Mucosa of descending colon (tissue), 3 donors: ENCODE measurements around the gene CHCHD4. TPM values are rescaled to one million over a fixed set of nuclear protein-coding genes. Genes with fewer than 3 reads are reported as not detected.

Source experiments
- ATAC-seq: fragments of 200-7000 bp; cut with Tn5 transposase; one replicate; pipeline ENCODE4 v1.9.1; 2020; ENCODE audit warnings: mild to moderate bottlenecking, moderate library complexity
- DNase-seq, 3 donors: peaks; one replicate each; pipeline ENCODE4 v3.0.0-alpha.2; 2020
- H3K36me3 ChIP-seq: fragments of 200-600 bp; one replicate; pipeline ENCODE4 v1.8.0; 2021; ENCODE audit warnings: low read depth, mild to moderate bottlenecking
- H3K4me1 ChIP-seq: fragments of 200-600 bp; one replicate; pipeline ENCODE4 v1.8.0; 2021; ENCODE audit warnings: low read depth, mild to moderate bottlenecking
- H3K4me3 ChIP-seq: fragments of 200-600 bp; one replicate; pipeline ENCODE4 v1.8.0; 2021; ENCODE audit warnings: mild to moderate bottlenecking
- H3K9me3 ChIP-seq: fragments of 200-600 bp; one replicate; pipeline ENCODE4 v1.8.0; 2021; ENCODE audit warnings: mild to moderate bottlenecking
- CTCF ChIP-seq: fragments of 200-600 bp; IDR thresholded peaks from one replicate; pipeline ENCODE4 v1.8.0; 2022; ENCODE audit warnings: antibody characterized with exemption, mild to moderate bottlenecking
- intact Hi-C, 2 donors: fragments of 100-400 bp; cut with DNase I in 1 of 2; cut with micrococcal nuclease in 1 of 2; formaldehyde crosslinking; loops; one replicate each; pipeline versions ENCODE4 v1.11.0 to v1.11.1; 2022; cut with DNase I, micrococcal nuclease
- total RNA-seq, 3 donors: library from RNA; stranded (reverse); fragmentation: NEBNext Ultra II Directional in 2 of 3; extraction: Animal tissue kit (Norgen Biotek cat#: 25700) in 2 of 3; gene quantifications; one replicate each; pipeline versions ENCODE4 v1.2.1 to v1.2.4, GENCODE V29; 2021 to 2023
- donor health status: DM: no; HTN: no; CAD: no; lungs with moderate emphysema.
- donor health status: DM: no; HTN: no; CAD: no.
- donor health status: DM: no; HTN: yes; CAD: no.

Gene CHCHD4
- total RNA-seq, 3 donors from 2014 or later, result 15.1 to 32.6 (median 15.2) TPM

DNA sequence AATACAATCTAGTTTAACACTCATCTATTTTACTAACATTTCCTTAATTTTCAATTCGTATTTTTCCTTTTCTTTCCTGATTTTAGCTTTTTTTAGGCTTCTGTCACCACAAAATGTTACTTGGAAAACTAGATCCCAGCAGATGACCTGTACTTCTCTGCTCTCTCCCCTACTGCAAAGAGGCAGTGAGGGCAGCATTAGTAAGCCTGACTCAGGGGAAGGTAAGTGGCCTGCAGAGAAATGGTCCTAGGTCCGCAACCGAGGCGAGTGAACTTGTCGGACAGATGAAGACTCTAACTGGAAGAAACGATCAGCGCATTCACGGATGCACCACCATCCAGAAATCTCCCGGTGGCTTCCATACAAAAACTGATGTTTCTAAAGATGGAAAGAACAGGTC, 20.6 kb upstream of the CHCHD4 start:
- Histone ChIP-seq H3K36me3 (no peaks in the 10 kb centered on the region), H3K4me3 (no peak overlapping the region), H3K9me3 (no peaks in the 10 kb centered on the region), H3K4me1 (peaks cover 11% of the 10 kb centered on the region)
- no peak for TF ChIP-seq CTCF
- intact Hi-C loops, result no loop called here
- DNase-seq (no peak), ATAC-seq (no peak)

GRCh38 chr3:14144423-14145075, 19.9 kb upstream of the CHCHD4 start:
- peak; percentile 90 for ATAC-seq
- H3K4me3 ChIP-seq, result no peak overlapping the region

GRCh38 chr3:14143271-14144225, 18.9 kb upstream of the CHCHD4 start:
- no peaks in the 10 kb centered on the region for H3K9me3 ChIP-seq
- peaks cover 11% of the 10 kb centered on the region for H3K4me1 ChIP-seq
- intact Hi-C loops, result no loop called here
- no peak for TF ChIP-seq CTCF
- ATAC-seq (peak; percentile 20), DNase-seq (no peak)
- no peak overlapping the region for H3K4me3 ChIP-seq
- no peaks in the 10 kb centered on the region for H3K36me3 ChIP-seq

More at GRCh38 chr3:14144423-14145075, 19.9 kb upstream of the CHCHD4 start:
- no peak for TF ChIP-seq CTCF
- H3K9me3 ChIP-seq, result no peaks in the 10 kb centered on the region
- peak in 1 of 3 donors; percentile 69 for DNase-seq
- no peaks in the 10 kb centered on the region for H3K36me3 ChIP-seq
- intact Hi-C loops, result no loop called here
- H3K4me1 ChIP-seq, result peaks cover 11% of the 10 kb centered on the region

GRCh38 chr3:14142567-14143270, 18.0 kb upstream of the CHCHD4 start:
- Histone ChIP-seq H3K36me3 (no peaks in the 10 kb centered on the region), H3K9me3 (no peaks in the 10 kb centered on the region), H3K4me3 (no peak overlapping the region), H3K4me1 (peaks cover 11% of the 10 kb centered on the region)
- intact Hi-C loops, result no loop called here
- no peak for TF ChIP-seq CTCF
- ATAC-seq, result no peak
- DNase-seq, result no peak

GRCh38 chr3:14141602-14142341, 17.1 kb upstream of the CHCHD4 start:
- no peak for ATAC-seq
- no peaks in the 10 kb centered on the region for H3K36me3 ChIP-seq
- H3K4me3 ChIP-seq, result no peak overlapping the region
- no peak for DNase-seq
- peaks cover 11% of the 10 kb centered on the region for H3K4me1 ChIP-seq
- TF ChIP-seq CTCF, result no peak
- H3K9me3 ChIP-seq, result no peaks in the 10 kb centered on the region
- intact Hi-C loops, result no loop called here
